Ovary (tissue), 3 donors: ENCODE measurements around the gene GPSM3.

ENCODE experiments used
- EP300 ChIP-seq: sonication (generic); formaldehyde crosslinking; IDR thresholded peaks from one replicate; pipeline ENCODE4 v1.6.1; 2017; ENCODE audit warnings: antibody characterized with exemption
- POLR2A ChIP-seq: fragments of 450-650 bp; IDR thresholded peaks from one replicate; pipeline ENCODE4 v1.6.1; 2017; ENCODE audit warnings: antibody characterized with exemption, mild to moderate bottlenecking, moderate library complexity
- TF ChIP-seq, protein P1 (sequence below), 3 donors: fragments of 450-650 bp in 2 of 3; fragments of 200-600 bp in 1 of 3; IDR thresholded peaks; one replicate each; pipeline versions ENCODE4 v1.5.1 to v1.8.0; 2016 to 2022; ENCODE audit warnings: antibody characterized with exemption in 3 of 3, mild to moderate bottlenecking in 1 of 3
- donor health status: DM: no; HTN: no; CAD: no.

DNA sequence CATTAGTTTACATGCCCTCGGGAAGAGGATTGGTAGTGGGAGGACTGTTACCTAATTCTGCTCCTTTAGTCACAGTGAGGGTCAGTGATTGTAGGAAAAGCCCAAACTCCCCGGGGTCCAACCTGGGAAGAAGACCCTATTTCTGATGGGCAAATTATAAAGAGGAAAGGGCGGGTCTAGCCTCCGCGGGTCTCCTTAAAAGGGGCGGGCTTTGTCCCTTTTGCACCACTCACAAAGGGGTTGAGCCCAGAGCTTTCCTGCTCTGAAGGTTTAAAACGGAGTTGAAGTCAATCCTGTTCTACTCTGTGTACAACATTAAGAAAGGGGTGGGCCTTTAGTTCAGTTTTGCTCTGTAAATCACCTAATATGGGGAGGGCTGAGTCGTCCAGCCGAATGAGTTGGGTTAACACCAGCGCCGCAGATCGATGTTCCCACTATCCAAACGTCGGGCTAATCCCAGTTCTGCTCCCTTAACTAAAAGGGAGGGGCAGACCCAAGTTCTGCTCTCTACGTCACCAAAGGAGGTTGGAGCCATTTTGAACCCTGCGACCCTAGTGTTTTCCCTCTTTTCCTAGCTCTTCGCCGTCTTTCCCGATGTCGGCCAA is 15.2 kb downstream of the GPSM3 start:
- TF ChIP-seq, protein P1, sequence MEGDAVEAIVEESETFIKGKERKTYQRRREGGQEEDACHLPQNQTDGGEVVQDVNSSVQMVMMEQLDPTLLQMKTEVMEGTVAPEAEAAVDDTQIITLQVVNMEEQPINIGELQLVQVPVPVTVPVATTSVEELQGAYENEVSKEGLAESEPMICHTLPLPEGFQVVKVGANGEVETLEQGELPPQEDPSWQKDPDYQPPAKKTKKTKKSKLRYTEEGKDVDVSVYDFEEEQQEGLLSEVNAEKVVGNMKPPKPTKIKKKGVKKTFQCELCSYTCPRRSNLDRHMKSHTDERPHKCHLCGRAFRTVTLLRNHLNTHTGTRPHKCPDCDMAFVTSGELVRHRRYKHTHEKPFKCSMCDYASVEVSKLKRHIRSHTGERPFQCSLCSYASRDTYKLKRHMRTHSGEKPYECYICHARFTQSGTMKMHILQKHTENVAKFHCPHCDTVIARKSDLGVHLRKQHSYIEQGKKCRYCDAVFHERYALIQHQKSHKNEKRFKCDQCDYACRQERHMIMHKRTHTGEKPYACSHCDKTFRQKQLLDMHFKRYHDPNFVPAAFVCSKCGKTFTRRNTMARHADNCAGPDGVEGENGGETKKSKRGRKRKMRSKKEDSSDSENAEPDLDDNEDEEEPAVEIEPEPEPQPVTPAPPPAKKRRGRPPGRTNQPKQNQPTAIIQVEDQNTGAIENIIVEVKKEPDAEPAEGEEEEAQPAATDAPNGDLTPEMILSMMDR (IDR thresholded peaks at IDR 0.05), result no peak
- TF ChIP-seq POLR2A, result peak; percentile 53
- TF ChIP-seq EP300, result peak; percentile 6
